ENCODE measurements around the gene NWD2.

Gene NWD2

DNA sequence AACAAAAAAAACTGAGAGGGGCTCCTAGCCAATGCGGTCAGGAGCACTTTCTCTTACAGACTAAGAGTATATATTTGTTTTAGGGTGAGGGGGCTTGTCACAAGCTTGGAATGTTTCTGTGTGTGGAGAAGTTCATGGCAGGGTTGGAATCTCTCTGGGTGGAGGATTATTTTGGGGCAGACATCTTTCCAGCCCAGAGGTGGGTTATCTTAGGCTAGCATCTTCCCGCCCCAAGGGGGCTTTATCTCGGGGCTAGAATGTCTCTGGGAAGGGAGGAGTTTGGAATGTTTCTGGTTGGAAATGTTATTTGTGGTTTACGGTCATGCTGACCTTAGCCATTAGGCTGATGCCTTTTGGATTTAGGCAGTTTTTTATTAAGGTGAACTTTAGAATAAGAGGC lies 236.0 kb downstream of the NWD2 start:
- H3K27me3 ChIP-seq (ENCODE audit: insufficient read depth, low read length, poor library complexity): peaks cover 3% of the 10 kb centered on the region
- no peak for TF ChIP-seq EZH2 (IDR thresholded peaks at IDR 0.05; ENCODE audit: borderline replicate concordance, low read depth, low read length, severe bottlenecking)
- TF ChIP-seq, protein P1, sequence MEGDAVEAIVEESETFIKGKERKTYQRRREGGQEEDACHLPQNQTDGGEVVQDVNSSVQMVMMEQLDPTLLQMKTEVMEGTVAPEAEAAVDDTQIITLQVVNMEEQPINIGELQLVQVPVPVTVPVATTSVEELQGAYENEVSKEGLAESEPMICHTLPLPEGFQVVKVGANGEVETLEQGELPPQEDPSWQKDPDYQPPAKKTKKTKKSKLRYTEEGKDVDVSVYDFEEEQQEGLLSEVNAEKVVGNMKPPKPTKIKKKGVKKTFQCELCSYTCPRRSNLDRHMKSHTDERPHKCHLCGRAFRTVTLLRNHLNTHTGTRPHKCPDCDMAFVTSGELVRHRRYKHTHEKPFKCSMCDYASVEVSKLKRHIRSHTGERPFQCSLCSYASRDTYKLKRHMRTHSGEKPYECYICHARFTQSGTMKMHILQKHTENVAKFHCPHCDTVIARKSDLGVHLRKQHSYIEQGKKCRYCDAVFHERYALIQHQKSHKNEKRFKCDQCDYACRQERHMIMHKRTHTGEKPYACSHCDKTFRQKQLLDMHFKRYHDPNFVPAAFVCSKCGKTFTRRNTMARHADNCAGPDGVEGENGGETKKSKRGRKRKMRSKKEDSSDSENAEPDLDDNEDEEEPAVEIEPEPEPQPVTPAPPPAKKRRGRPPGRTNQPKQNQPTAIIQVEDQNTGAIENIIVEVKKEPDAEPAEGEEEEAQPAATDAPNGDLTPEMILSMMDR (IDR thresholded peaks at IDR 0.05; ENCODE audit: borderline replicate concordance, extremely low read depth, low read length, poor library complexity, severe bottlenecking): no peak
- ATAC-seq (ENCODE audit: insufficient read depth, low read depth): no peak
- no peaks in the 10 kb centered on the region for H3K9me3 ChIP-seq (ENCODE audit: insufficient read depth, low read length, severe bottlenecking)
- H3K79me2 ChIP-seq (ENCODE audit: insufficient read depth, low read length): no peaks in the 10 kb centered on the region
- no peaks in the 10 kb centered on the region for H3K4me1 ChIP-seq (ENCODE audit: insufficient read depth, low read length)
- no peak overlapping the region for H2AFZ ChIP-seq (ENCODE audit: low read depth, low read length)
- no peak overlapping the region for H3K4me3 ChIP-seq (ENCODE audit: low read depth in 1 of 2, low read length in 2 of 2)
- no peaks in the 10 kb centered on the region for H4K20me1 ChIP-seq (ENCODE audit: insufficient read depth, low read length)
- H3K27ac ChIP-seq (ENCODE audit: low read length): no peak overlapping the region
- H3K36me3 ChIP-seq (ENCODE audit: insufficient read depth, low read length): no peaks in the 10 kb centered on the region
- H3K4me2 ChIP-seq (ENCODE audit: insufficient read depth, low read length): no peak overlapping the region
- DNase-seq: no peak
- H3K9ac ChIP-seq (ENCODE audit: low read depth, low read length): no peak overlapping the region

DNA sequence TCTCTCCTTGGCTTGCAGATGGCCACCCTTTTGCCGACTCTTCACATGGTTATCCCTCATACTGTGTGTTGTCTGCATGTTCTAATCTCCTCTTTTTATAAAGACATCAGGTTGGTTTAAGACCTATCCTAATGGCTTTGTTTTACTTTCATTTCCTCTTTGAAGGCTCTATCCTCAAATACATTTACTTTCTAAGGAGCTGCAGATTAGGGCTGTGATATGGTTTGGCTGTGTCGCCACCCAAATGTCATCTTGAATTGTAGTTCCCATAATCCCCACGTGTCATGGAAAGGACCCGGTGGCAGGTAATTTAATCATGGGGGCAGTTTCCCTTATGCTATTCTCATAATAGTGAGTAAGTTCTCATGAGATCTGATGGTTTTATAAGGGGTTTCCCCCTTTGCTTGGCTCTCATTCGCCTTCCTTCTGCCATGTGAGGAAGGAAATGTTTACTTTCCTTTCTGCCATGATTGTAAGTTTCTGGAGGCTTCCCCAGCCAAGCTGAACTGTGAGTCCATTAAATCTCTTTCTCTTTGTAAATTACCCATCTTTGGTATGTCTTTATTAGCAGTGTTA lies 237.1 kb downstream of the NWD2 start:
- Histone ChIP-seq H3K27me3 (ENCODE audit: insufficient read depth, low read length, poor library complexity) (peaks cover 3% of the 10 kb centered on the region), H3K27ac (ENCODE audit: low read length) (no peak overlapping the region), H3K79me2 (ENCODE audit: insufficient read depth, low read length) (no peaks in the 10 kb centered on the region), H3K9me3 (ENCODE audit: insufficient read depth, low read length, severe bottlenecking) (no peaks in the 10 kb centered on the region), H3K4me1 (ENCODE audit: insufficient read depth, low read length) (no peaks in the 10 kb centered on the region), H2AFZ (ENCODE audit: low read depth, low read length) (no peak overlapping the region), H3K4me3 (ENCODE audit: low read depth in 1 of 2, low read length in 2 of 2) (no peak overlapping the region), H3K4me2 (ENCODE audit: insufficient read depth, low read length) (no peak overlapping the region), H4K20me1 (ENCODE audit: insufficient read depth, low read length) (no peaks in the 10 kb centered on the region), H3K9ac (ENCODE audit: low read depth, low read length) (no peak overlapping the region), H3K36me3 (ENCODE audit: insufficient read depth, low read length) (no peaks in the 10 kb centered on the region)
- DNase-seq (no peak), ATAC-seq (ENCODE audit: insufficient read depth, low read depth) (no peak)
- no peak for TF ChIP-seq EZH2 (IDR thresholded peaks at IDR 0.05; ENCODE audit: borderline replicate concordance, low read depth, low read length, severe bottlenecking)
- TF ChIP-seq, protein P1 (IDR thresholded peaks at IDR 0.05; ENCODE audit: borderline replicate concordance, extremely low read depth, low read length, poor library complexity, severe bottlenecking): no peak

DNA sequence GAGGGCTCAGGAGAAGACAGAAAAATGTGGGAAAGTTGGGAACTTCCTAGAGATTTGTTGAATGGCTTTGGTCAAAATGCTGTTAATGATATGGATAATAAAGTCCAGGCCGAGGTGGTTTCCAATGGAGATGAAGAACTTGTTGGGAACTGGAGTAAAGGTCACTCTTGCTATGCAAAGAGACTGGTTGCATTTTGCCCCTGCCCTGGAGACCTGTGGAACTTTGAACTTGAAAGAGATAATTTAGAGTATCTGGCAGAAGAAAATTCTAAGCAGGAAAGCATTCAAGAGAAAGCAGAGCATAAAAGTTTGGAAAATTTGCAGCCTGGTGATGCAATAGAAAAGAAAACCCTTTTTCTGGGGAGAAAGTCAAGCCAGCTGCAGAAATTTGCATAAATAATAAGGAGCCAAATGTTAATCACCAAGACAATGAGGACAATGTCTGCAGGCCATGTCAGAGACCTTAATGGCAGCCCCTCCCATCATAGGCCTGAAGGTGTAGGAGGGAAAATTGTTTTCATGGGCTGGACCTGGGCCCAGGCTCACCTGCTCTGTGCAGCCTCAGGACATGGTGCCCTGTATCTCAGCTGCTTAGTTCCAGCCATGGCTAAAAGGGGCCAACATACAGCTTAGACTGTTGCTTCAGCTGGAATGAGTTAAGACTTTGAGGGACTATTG lies 237.8 kb downstream of the NWD2 start:
- ATAC-seq (ENCODE audit: insufficient read depth, low read depth) (no peak), DNase-seq (no peak)
- Histone ChIP-seq H3K4me2 (ENCODE audit: insufficient read depth, low read length) (no peak overlapping the region), H3K79me2 (ENCODE audit: insufficient read depth, low read length) (no peaks in the 10 kb centered on the region), H3K27ac (ENCODE audit: low read length) (no peak overlapping the region), H3K27me3 (ENCODE audit: insufficient read depth, low read length, poor library complexity) (peaks cover 3% of the 10 kb centered on the region), H2AFZ (ENCODE audit: low read depth, low read length) (no peak overlapping the region), H3K36me3 (ENCODE audit: insufficient read depth, low read length) (no peaks in the 10 kb centered on the region), H3K9ac (ENCODE audit: low read depth, low read length) (no peak overlapping the region), H3K4me1 (ENCODE audit: insufficient read depth, low read length) (no peaks in the 10 kb centered on the region), H3K9me3 (ENCODE audit: insufficient read depth, low read length, severe bottlenecking) (no peaks in the 10 kb centered on the region), H4K20me1 (ENCODE audit: insufficient read depth, low read length) (no peaks in the 10 kb centered on the region), H3K4me3 (ENCODE audit: low read depth in 1 of 2, low read length in 2 of 2) (no peak overlapping the region)
- TF ChIP-seq EZH2 (IDR thresholded peaks at IDR 0.05; ENCODE audit: borderline replicate concordance, low read depth, low read length, severe bottlenecking): no peak
- TF ChIP-seq, protein P1 (IDR thresholded peaks at IDR 0.05; ENCODE audit: borderline replicate concordance, extremely low read depth, low read length, poor library complexity, severe bottlenecking): no peak
